DOHH2 (cell line): ENCODE results near the gene WWOX.

Source experiments
- H3F3A ChIP-seq: fragments of 200-600 bp; sonication (generic), shearing (Covaris generic); 2 replicates; pipeline ENCODE4 v1.6.0; 2016; ENCODE audit warnings: antibody characterized with exemption, mild to moderate bottlenecking; ENCODE audit not compliant: control insufficient read depth, insufficient read depth
- H3K27ac ChIP-seq: fragments of 200-600 bp; sonication (generic); 2 replicates; pipeline ENCODE4 v1.5.1; 2014; ENCODE audit warnings: low read depth, mild to moderate bottlenecking, low read length, moderate library complexity
- H3K27me3 ChIP-seq: fragments of 200-600 bp; sonication (generic); 2 replicates; pipeline ENCODE4 v1.6.1; 2014; ENCODE audit warnings: mild to moderate bottlenecking, low read length, mixed read lengths; ENCODE audit not compliant: control insufficient read depth
- H3K36me3 ChIP-seq: fragments of 200-600 bp; sonication (generic); 2 replicates; pipeline ENCODE4 v1.6.1; 2014; ENCODE audit warnings: mild to moderate bottlenecking, low read length, moderate library complexity, mixed read lengths; ENCODE audit not compliant: control insufficient read depth
- H3K4me1 ChIP-seq: fragments of 200-600 bp; sonication (generic); 2 replicates; pipeline ENCODE4 v1.6.1; 2014; ENCODE audit warnings: mild to moderate bottlenecking, low read length, mixed read lengths; ENCODE audit not compliant: control insufficient read depth
- H3K4me2 ChIP-seq: fragments of 200-600 bp; sonication (generic); 2 replicates; pipeline ENCODE4 v1.6.0; 2014; ENCODE audit warnings: mild to moderate bottlenecking, low read length, moderate library complexity
- H3K4me3 ChIP-seq: fragments of 200-600 bp; sonication (generic); 2 replicates; pipeline ENCODE4 v1.5.1; 2014; ENCODE audit warnings: mild to moderate bottlenecking, low read length, mixed read lengths
- H3K79me2 ChIP-seq: fragments of 200-600 bp; sonication (generic); 2 replicates; pipeline ENCODE4 v1.6.1; 2014; ENCODE audit warnings: mild to moderate bottlenecking, low read length, mixed read lengths; ENCODE audit not compliant: control insufficient read depth
- H3K9me2 ChIP-seq: fragments of 200-600 bp; sonication (generic); replicated peaks from 2 replicates; pipeline ENCODE4 v1.6.1; 2014; ENCODE audit warnings: mild to moderate bottlenecking, low read length, mixed read lengths; ENCODE audit not compliant: control insufficient read depth
- H3K9me3 ChIP-seq: fragments of 200-600 bp; sonication (generic); 2 replicates; pipeline ENCODE4 v1.6.1; 2014; ENCODE audit warnings: antibody characterized with exemption, low read length, mixed read lengths; ENCODE audit not compliant: control insufficient read depth, insufficient read depth
- H4K20me1 ChIP-seq: fragments of 200-600 bp; sonication (generic); 2 replicates; pipeline ENCODE4 v1.6.0; 2014; ENCODE audit warnings: low read depth, mild to moderate bottlenecking, antibody characterized with exemption, low read length, moderate library complexity; ENCODE audit not compliant: control insufficient read depth, insufficient read depth
- CTCF ChIP-seq: fragments of 200-600 bp; sonication (generic); IDR thresholded peaks from one replicate; pipeline ENCODE4 v1.5.1; 2014; ENCODE audit warnings: antibody characterized with exemption, mild to moderate bottlenecking, low read depth, low read length; ENCODE audit not compliant: poor library complexity, severe bottlenecking
- EZH2phosphoT487 ChIP-seq: fragments of 200-600 bp; sonication (generic); IDR thresholded peaks from 2 replicates; pipeline ENCODE4 v1.6.1; 2017; ENCODE audit warnings: borderline replicate concordance, mild to moderate bottlenecking, antibody characterized with exemption, low read length, moderate library complexity, mixed read lengths

WWOX gene

GRCh38 chr16:78376452-78376851 is 277.0 kb downstream of the WWOX start:
- Histone ChIP-seq H3K9me3 (no peaks in the 10 kb centered on the region), H3K4me2 (no peak overlapping the region), H3K4me1 (no peaks in the 10 kb centered on the region; the same call in 1 of the 2 replicates), H4K20me1 (no peaks in the 10 kb centered on the region), H3K79me2 (no peaks in the 10 kb centered on the region), H3K27me3 (no peaks in the 10 kb centered on the region), H3K36me3 (no peaks in the 10 kb centered on the region), H3K27ac (no peak overlapping the region), H3F3A (no peaks in the 10 kb centered on the region), H3K4me3 (no peak overlapping the region), H3K9me2 (no peaks in the 10 kb centered on the region)
- TF ChIP-seq EZH2phosphoT487 (no peak), CTCF (no peak)

GRCh38 chr16:78377312-78377711 is 277.9 kb downstream of the WWOX start:
- H3K36me3 ChIP-seq: no peaks in the 10 kb centered on the region
- no peak overlapping the region for H3K4me2 ChIP-seq
- H3K9me3 ChIP-seq: no peaks in the 10 kb centered on the region

GRCh38 chr16:78381060-78381459 is 281.6 kb downstream of the WWOX start:
- no peak overlapping the region for H3K27ac ChIP-seq
- no peak overlapping the region for H3K4me2 ChIP-seq
- no peaks in the 10 kb centered on the region for H3F3A ChIP-seq
- H4K20me1 ChIP-seq: no peaks in the 10 kb centered on the region
- no peaks in the 10 kb centered on the region for H3K4me1 ChIP-seq
- H3K9me2 ChIP-seq: no peaks in the 10 kb centered on the region
- no peaks in the 10 kb centered on the region for H3K27me3 ChIP-seq
- no peaks in the 10 kb centered on the region for H3K79me2 ChIP-seq
- no peak for TF ChIP-seq EZH2phosphoT487
- no peak for TF ChIP-seq CTCF
- no peak overlapping the region for H3K4me3 ChIP-seq
- no peaks in the 10 kb centered on the region for H3K36me3 ChIP-seq
- no peaks in the 10 kb centered on the region for H3K9me3 ChIP-seq

More at GRCh38 chr16:78377312-78377711, 277.9 kb downstream of the WWOX start:
- no peaks in the 10 kb centered on the region for H3F3A ChIP-seq
- no peaks in the 10 kb centered on the region for H4K20me1 ChIP-seq
- H3K27ac ChIP-seq: no peak overlapping the region
- no peak for TF ChIP-seq EZH2phosphoT487
- TF ChIP-seq CTCF: no peak
- H3K79me2 ChIP-seq: no peaks in the 10 kb centered on the region
- H3K4me3 ChIP-seq: no peak overlapping the region
- H3K27me3 ChIP-seq: no peaks in the 10 kb centered on the region
- H3K4me1 ChIP-seq: no peaks in the 10 kb centered on the region; the same call in 1 of the 2 replicates
- H3K9me2 ChIP-seq: no peaks in the 10 kb centered on the region

GRCh38 chr16:78383118-78383517 is 283.7 kb downstream of the WWOX start:
- Histone ChIP-seq H3K4me2 (no peak overlapping the region), H3F3A (no peaks in the 10 kb centered on the region), H3K79me2 (no peaks in the 10 kb centered on the region)

More at GRCh38 chr16:78383118-78383517, 283.7 kb downstream of the WWOX start:
- Histone ChIP-seq H4K20me1 (no peaks in the 10 kb centered on the region), H3K27ac (no peak overlapping the region), H3K4me1 (no peaks in the 10 kb centered on the region), H3K9me2 (no peaks in the 10 kb centered on the region), H3K36me3 (no peaks in the 10 kb centered on the region), H3K9me3 (no peaks in the 10 kb centered on the region), H3K4me3 (no peak overlapping the region), H3K27me3 (no peaks in the 10 kb centered on the region)
- TF ChIP-seq EZH2phosphoT487 (no peak), CTCF (no peak)
